ENCODE results near the gene GSKIP. TPM values are rescaled to one million over a fixed set of nuclear protein-coding genes. Genes with fewer than 3 reads are reported as not detected.
A peak's percentile ranks its signal among the peaks of the same experiment; 100 is the strongest.

GSKIP gene
- total and polyA plus RNA-seq, 2 experiments from 2014 or later: 17.4 to 50.9 TPM

DNA sequence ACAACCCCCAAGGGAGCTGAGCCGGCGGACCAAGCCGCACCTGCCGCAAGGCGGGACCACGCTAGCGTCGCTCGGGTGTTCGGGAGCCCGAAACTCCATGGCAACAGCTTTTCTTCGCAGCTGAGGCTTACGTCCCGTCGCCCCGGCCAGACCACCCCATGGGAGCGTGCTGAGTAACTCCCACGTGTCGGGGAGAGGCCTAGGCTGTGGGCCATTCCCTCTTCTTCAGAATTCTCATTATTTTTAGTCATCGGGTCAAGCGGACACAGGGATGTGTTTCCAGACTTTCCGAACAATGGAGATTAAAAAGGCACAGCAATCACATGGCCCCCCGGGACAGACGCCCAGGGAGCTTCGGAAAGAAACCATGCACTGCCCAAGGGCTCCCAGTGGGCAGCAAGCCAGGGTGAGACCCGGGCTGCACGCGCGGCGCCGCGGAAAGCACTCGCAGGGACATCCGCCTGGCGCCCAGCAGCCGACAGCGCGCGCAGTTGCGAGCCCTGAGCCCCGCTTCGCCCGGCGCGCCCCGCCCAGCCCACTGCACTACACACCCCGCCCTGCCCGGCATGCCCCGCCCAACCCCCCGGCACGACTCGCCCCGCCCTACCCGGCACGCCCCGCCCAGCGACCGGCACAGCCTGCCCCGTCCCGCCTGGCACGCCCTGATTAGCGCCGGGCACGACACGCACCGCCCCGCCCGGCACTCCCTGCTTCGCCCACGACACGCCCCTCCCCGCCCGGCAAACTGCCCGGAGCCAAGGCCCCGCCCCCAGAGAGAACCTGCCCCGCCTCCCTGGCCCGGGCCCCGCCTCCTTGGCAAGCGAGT, 28.2 kb downstream of the GSKIP start:
- Histone ChIP-seq H3K4me1 (ENCODE audit: insufficient read depth) (peaks cover 9% of the 10 kb centered on the region), H3K36me3 (ENCODE audit: insufficient read depth) (no peaks in the 10 kb centered on the region; the same call in 1 of the 2 replicates), H3K4me3 (peak overlapping the region; percentile 92), H4K20me1 (replicated peaks; ENCODE audit: insufficient read depth) (no peaks in the 10 kb centered on the region), H3K9me2 (ENCODE audit: insufficient read depth) (no peaks in the 10 kb centered on the region), H3K79me2 (replicated peaks; ENCODE audit: insufficient read depth) (0 out of 2 replicates have a peak, but pooled peaks cover 3% of the 10 kb centered on the region), H3K27me3 (ENCODE audit: insufficient read depth) (peaks cover 32% of the 10 kb centered on the region), H3K27ac (ENCODE audit: low read depth) (no peak overlapping the region), H3K4me2 (peak overlapping the region; percentile 99), H3F3A (replicated peaks; ENCODE audit: low read depth) (peaks cover 8% of the 10 kb centered on the region; the same call in 1 of the 2 replicates), H2AFZ (peak overlapping the region; percentile 100)
- DNase-seq (ENCODE audit: low spot score) (peak; percentile 98), ATAC-seq (peak; percentile 88)
- Mint-ChIP-seq H3K27me3 (ENCODE audit: insufficient read depth, low read depth, poor library complexity) (peaks cover 18% of the 10 kb centered on the region), H3K4me1 (no peaks in the 10 kb centered on the region), H3K27ac (no peak overlapping the region), H3K9me3 (no peaks in the 10 kb centered on the region; the same call in 2 of the 3 replicates), H3K36me3 (ENCODE audit: low read depth) (no peaks in the 10 kb centered on the region), H3K4me3 (peak overlapping the region; percentile 91)
- TF ChIP-seq ZNF331 (CRISPR knock-in tag; IDR thresholded peaks at IDR 0.05; ENCODE audit: low read depth): no peak
- peak; percentile 74; the same call in 1 of the 2 replicates for TF ChIP-seq POLR2AphosphoS5 (IDR thresholded peaks at IDR 0.05; ENCODE audit: low read depth)
- no peak for TF ChIP-seq EZH2 (IDR thresholded peaks at IDR 0.05; ENCODE audit: low read depth, unreplicated experiment)
- TF ChIP-seq JUNB (IDR thresholded peaks at IDR 0.05; ENCODE audit: unreplicated experiment): no peak
- TF ChIP-seq CREB1 (CRISPR knock-in tag; IDR thresholded peaks at IDR 0.05; ENCODE audit: low read depth): peak; percentile 21; the same call in 1 of the 2 replicates

DNA sequence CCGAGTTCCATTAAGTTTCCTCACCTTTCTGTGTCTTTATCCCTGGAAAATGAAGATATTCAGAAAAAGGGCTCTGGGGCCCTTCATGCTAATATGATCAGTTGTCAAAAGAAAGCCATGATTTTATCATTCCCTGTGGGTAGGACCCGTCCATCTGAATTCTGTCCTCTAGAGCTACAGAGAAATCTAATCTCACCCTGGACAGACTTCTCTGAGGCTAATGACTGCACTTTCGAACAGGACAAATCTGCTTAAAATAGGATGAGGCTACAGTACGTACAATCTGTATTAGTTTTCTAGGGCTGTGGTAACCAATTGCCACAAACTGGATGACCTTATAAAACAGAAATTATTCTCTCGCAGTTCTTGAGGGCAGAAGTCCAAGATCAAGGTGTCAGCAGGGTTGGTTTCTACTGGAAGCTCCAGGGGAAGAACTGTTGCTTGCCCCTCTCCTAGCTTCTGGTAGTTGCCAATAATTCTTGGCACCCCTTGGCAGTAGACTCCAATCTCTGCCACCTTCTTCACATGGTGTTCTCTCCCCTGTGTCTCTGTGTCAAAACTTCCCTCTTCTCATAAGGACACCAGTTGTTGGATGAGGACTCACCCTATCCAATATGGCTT, 29.9 kb downstream of the GSKIP start:
- ATAC-seq: no peak
- peak overlapping the region; percentile 97 for H3K4me2 ChIP-seq
- Mint-ChIP-seq H3K4me3 (peak overlapping the region; percentile 80), H3K27ac (no peak overlapping the region), H3K9me3 (no peaks in the 10 kb centered on the region), H3K4me1 (no peaks in the 10 kb centered on the region), H3K27me3 (ENCODE audit: insufficient read depth, low read depth, poor library complexity) (peaks cover 18% of the 10 kb centered on the region), H3K36me3 (ENCODE audit: low read depth) (no peaks in the 10 kb centered on the region)
- peaks cover 8% of the 10 kb centered on the region; the same call in 1 of the 2 replicates for H3F3A ChIP-seq (replicated peaks; ENCODE audit: low read depth)
- no peaks in the 10 kb centered on the region for H3K9me2 ChIP-seq (ENCODE audit: insufficient read depth)
- DNase-seq (ENCODE audit: low spot score): no peak
- TF ChIP-seq JUNB (IDR thresholded peaks at IDR 0.05; ENCODE audit: unreplicated experiment) (no peak), NANOG (IDR thresholded peaks at IDR 0.05; ENCODE audit: borderline replicate concordance) (no peak), CREB1 (CRISPR knock-in tag; IDR thresholded peaks at IDR 0.05; ENCODE audit: low read depth) (no peak), EZH2 (IDR thresholded peaks at IDR 0.05; ENCODE audit: low read depth, unreplicated experiment) (no peak)
- TF ChIP-seq, protein P1, sequence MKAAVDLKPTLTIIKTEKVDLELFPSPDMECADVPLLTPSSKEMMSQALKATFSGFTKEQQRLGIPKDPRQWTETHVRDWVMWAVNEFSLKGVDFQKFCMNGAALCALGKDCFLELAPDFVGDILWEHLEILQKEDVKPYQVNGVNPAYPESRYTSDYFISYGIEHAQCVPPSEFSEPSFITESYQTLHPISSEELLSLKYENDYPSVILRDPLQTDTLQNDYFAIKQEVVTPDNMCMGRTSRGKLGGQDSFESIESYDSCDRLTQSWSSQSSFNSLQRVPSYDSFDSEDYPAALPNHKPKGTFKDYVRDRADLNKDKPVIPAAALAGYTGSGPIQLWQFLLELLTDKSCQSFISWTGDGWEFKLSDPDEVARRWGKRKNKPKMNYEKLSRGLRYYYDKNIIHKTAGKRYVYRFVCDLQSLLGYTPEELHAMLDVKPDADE (IDR thresholded peaks at IDR 0.05): no peak
- H2AFZ ChIP-seq: peak overlapping the region; percentile 100
- H3K27ac ChIP-seq (ENCODE audit: low read depth): no peak overlapping the region
- no peaks in the 10 kb centered on the region for H3K36me3 ChIP-seq (ENCODE audit: insufficient read depth)
- H3K4me3 ChIP-seq: peak overlapping the region; percentile 91
- H3K79me2 ChIP-seq (replicated peaks; ENCODE audit: insufficient read depth): 0 out of 2 replicates have a peak, but pooled peaks cover 3% of the 10 kb centered on the region
- H3K27me3 ChIP-seq (ENCODE audit: insufficient read depth): peaks cover 32% of the 10 kb centered on the region
- peaks cover 9% of the 10 kb centered on the region for H3K4me1 ChIP-seq (ENCODE audit: insufficient read depth)
- H4K20me1 ChIP-seq (replicated peaks; ENCODE audit: insufficient read depth): no peaks in the 10 kb centered on the region
